SU-DHL-6 (cell line): ENCODE measurements around the gene SFRP5.

Experiments
- H2AFZ ChIP-seq: fragments of 200-600 bp; sonication (generic); 2 replicates; pipeline ENCODE4 v1.6.1; 2014; ENCODE audit warnings: low read depth, mild to moderate bottlenecking, moderate library complexity, mixed read lengths, antibody characterized with exemption, low read length; ENCODE audit not compliant: severe bottlenecking
- H3F3A ChIP-seq: fragments of 200-600 bp; shearing (Covaris generic); 2 replicates; pipeline ENCODE4 v1.6.0; 2016; ENCODE audit warnings: antibody characterized with exemption, mild to moderate bottlenecking; ENCODE audit not compliant: insufficient read depth
- H3K27ac ChIP-seq: fragments of 200-600 bp; sonication (generic); 2 replicates; pipeline ENCODE4 v1.5.1; 2016; ENCODE audit warnings: low read depth, mild to moderate bottlenecking, low read length, moderate library complexity, mixed read lengths
- H3K27me3 ChIP-seq: fragments of 200-600 bp; sonication (generic), shearing (Covaris generic); 2 replicates; pipeline ENCODE4 v1.6.0; 2014; ENCODE audit warnings: mild to moderate bottlenecking, low read length
- H3K36me3 ChIP-seq: fragments of 200-600 bp; sonication (generic); 2 replicates; pipeline ENCODE4 v1.6.1; 2014; ENCODE audit warnings: mild to moderate bottlenecking, low read length, mixed read lengths
- H3K4me2 ChIP-seq: fragments of 300-600, 200-600 bp; shearing (Covaris generic), sonication (generic); 2 replicates; pipeline ENCODE4 v1.6.0; 2014; ENCODE audit warnings: low read length, low read depth, mild to moderate bottlenecking; ENCODE audit not compliant: poor library complexity, severe bottlenecking
- H3K4me3 ChIP-seq: fragments of 200-600 bp; sonication (generic); 2 replicates; pipeline ENCODE4 v1.5.1; 2014; ENCODE audit warnings: antibody characterized with exemption, low read length, mild to moderate bottlenecking, mixed read lengths; ENCODE audit not compliant: insufficient read depth, poor library complexity, severe bottlenecking
- H3K79me2 ChIP-seq: fragments of 200-600 bp; sonication (generic); 2 replicates; pipeline ENCODE4 v1.6.1; 2014; ENCODE audit warnings: mild to moderate bottlenecking, low read length, moderate library complexity; ENCODE audit not compliant: insufficient read depth
- H3K9ac ChIP-seq: fragments of 200-600 bp; sonication (generic); 2 replicates; pipeline ENCODE4 v1.7.0; 2014; ENCODE audit warnings: mild to moderate bottlenecking, low read length
- H3K9me2 ChIP-seq: fragments of 200-600 bp; sonication (generic); replicated peaks from 2 replicates; pipeline ENCODE4 v1.6.1; 2014; ENCODE audit warnings: low read length; ENCODE audit not compliant: insufficient read depth
- H3K9me3 ChIP-seq: fragments of 200-600 bp; sonication (generic); 2 replicates; pipeline ENCODE4 v1.6.1; 2014; ENCODE audit warnings: low read length, mixed read lengths; ENCODE audit not compliant: insufficient read depth
- H4K20me1 ChIP-seq: fragments of 200-600 bp; sonication (generic); 2 replicates; pipeline ENCODE4 v1.6.1; 2014; ENCODE audit warnings: low read depth, mild to moderate bottlenecking, antibody characterized with exemption, low read length, moderate library complexity, mixed read lengths
- CTCF ChIP-seq: fragments of 200-600 bp; sonication (generic); IDR thresholded peaks from one replicate; pipeline ENCODE4 v1.5.1; 2017; ENCODE audit warnings: antibody characterized with exemption, mild to moderate bottlenecking, low read length, moderate library complexity; ENCODE audit not compliant: insufficient read depth, poor library complexity, severe bottlenecking
- EZH2phosphoT487 ChIP-seq: fragments of 200-600 bp; sonication (generic), shearing (Covaris generic); conservative IDR thresholded peaks from 2 replicates; pipeline ENCODE4 v1.6.1; 2018; ENCODE audit warnings: mild to moderate bottlenecking, antibody characterized with exemption, low read length, moderate library complexity, mixed read lengths

Gene SFRP5

GRCh38 chr10:97791824-97792721 lies 20.3 kb upstream of the SFRP5 start:
- Histone ChIP-seq H3K4me2 (no peak overlapping the region), H3K9me3 (no peaks in the 10 kb centered on the region), H3K36me3 (no peaks in the 10 kb centered on the region), H3K27ac (no peak overlapping the region), H2AFZ (no peak overlapping the region), H4K20me1 (no peaks in the 10 kb centered on the region), H3K4me3 (no peak overlapping the region), H3K27me3 (no peaks in the 10 kb centered on the region), H3K9me2 (no peaks in the 10 kb centered on the region), H3K9ac (no peak overlapping the region), H3K79me2 (no peaks in the 10 kb centered on the region), H3F3A (no peaks in the 10 kb centered on the region)
- no peak for TF ChIP-seq EZH2phosphoT487
- peak; percentile 90 for TF ChIP-seq CTCF

GRCh38 chr10:97789770-97790397 lies 18.1 kb upstream of the SFRP5 start:
- no peak overlapping the region for H2AFZ ChIP-seq
- H3K9ac ChIP-seq, result no peak overlapping the region
- H3K4me3 ChIP-seq, result no peak overlapping the region
- no peaks in the 10 kb centered on the region for H3K9me2 ChIP-seq
- no peaks in the 10 kb centered on the region for H3K27me3 ChIP-seq
- H4K20me1 ChIP-seq, result no peaks in the 10 kb centered on the region
- H3K4me2 ChIP-seq, result no peak overlapping the region
- no peak overlapping the region for H3K27ac ChIP-seq
- H3K9me3 ChIP-seq, result no peaks in the 10 kb centered on the region
- no peaks in the 10 kb centered on the region for H3F3A ChIP-seq
- H3K36me3 ChIP-seq, result no peaks in the 10 kb centered on the region
- TF ChIP-seq EZH2phosphoT487 (no peak), CTCF (no peak)
- no peaks in the 10 kb centered on the region for H3K79me2 ChIP-seq

GRCh38 chr10:97788552-97789442 lies 17.0 kb upstream of the SFRP5 start:
- H3K9me2 ChIP-seq, result no peaks in the 10 kb centered on the region
- TF ChIP-seq CTCF, result no peak
- TF ChIP-seq EZH2phosphoT487, result no peak
- no peaks in the 10 kb centered on the region for H3K27me3 ChIP-seq
- no peaks in the 10 kb centered on the region for H3F3A ChIP-seq
- H2AFZ ChIP-seq, result no peak overlapping the region
- H3K36me3 ChIP-seq, result no peaks in the 10 kb centered on the region
- no peak overlapping the region for H3K4me3 ChIP-seq
- H3K9me3 ChIP-seq, result no peaks in the 10 kb centered on the region
- no peaks in the 10 kb centered on the region for H4K20me1 ChIP-seq
- H3K27ac ChIP-seq, result no peak overlapping the region
- no peak overlapping the region for H3K4me2 ChIP-seq
- no peaks in the 10 kb centered on the region for H3K79me2 ChIP-seq
- H3K9ac ChIP-seq, result no peak overlapping the region
